DND-41 (cell line): ENCODE measurements around the gene TEX22.

Experiments used
- CTCF ChIP-seq: IDR thresholded peaks from 2 replicates; pipeline ENCODE4 v1.5.1; 2012; ENCODE audit warnings: borderline replicate concordance, low read length, moderate library complexity, mild to moderate bottlenecking; ENCODE audit not compliant: poor library complexity, severe bottlenecking; ENCODE audit errors: extremely low read depth
- EZH2 ChIP-seq: IDR thresholded peaks from 3 replicates; pipeline ENCODE4 v1.6.1; 2012; ENCODE audit warnings: borderline replicate concordance, low read depth, mild to moderate bottlenecking, moderate library complexity, low read length, inconsistent platforms; ENCODE audit not compliant: severe bottlenecking

- no peak for TF ChIP-seq CTCF
- TF ChIP-seq EZH2 = no peak
Measured at GRCh38 chr14:105350450-105351244, 47.7 kb upstream of the TEX22 start.
